Duodenal mucosa (tissue), 2 donors: Measurements from ENCODE around the gene TMOD2.

Source experiments
- H3K27ac ChIP-seq: one replicate; pipeline ENCODE4 v1.7.0; 2013; ENCODE audit warnings: low read depth, low read length
- H3K27me3 ChIP-seq, 2 donors: one replicate each; pipeline ENCODE4 v1.7.0; 2013; ENCODE audit warnings: low read length in 2 of 2, control low read depth in 1 of 2; ENCODE audit not compliant: insufficient read depth in 2 of 2, control insufficient read depth in 1 of 2
- H3K36me3 ChIP-seq, 2 donors: one replicate each; pipeline ENCODE4 v1.7.0; 2013; ENCODE audit warnings: low read length in 2 of 2, control low read depth in 1 of 2; ENCODE audit not compliant: insufficient read depth in 2 of 2, control insufficient read depth in 1 of 2
- H3K4me1 ChIP-seq, 2 donors: one replicate each; pipeline ENCODE4 v1.7.0; 2013; ENCODE audit warnings: low read length in 2 of 2, control low read depth in 1 of 2; ENCODE audit not compliant: insufficient read depth in 2 of 2, control insufficient read depth in 1 of 2
- H3K4me3 ChIP-seq, 2 donors: one replicate each; pipeline ENCODE4 v1.7.0; 2013; ENCODE audit warnings: low read length in 2 of 2, low read depth in 1 of 2
- H3K9ac ChIP-seq, 2 donors: one replicate each; pipeline ENCODE4 v1.7.0; 2013; ENCODE audit warnings: low read length in 2 of 2, low read depth in 1 of 2
- H3K9me3 ChIP-seq, 2 donors: one replicate each; pipeline ENCODE4 v1.7.0; 2013; ENCODE audit warnings: low read length in 2 of 2, control low read depth in 1 of 2; ENCODE audit not compliant: control insufficient read depth in 1 of 2

Gene TMOD2

DNA sequence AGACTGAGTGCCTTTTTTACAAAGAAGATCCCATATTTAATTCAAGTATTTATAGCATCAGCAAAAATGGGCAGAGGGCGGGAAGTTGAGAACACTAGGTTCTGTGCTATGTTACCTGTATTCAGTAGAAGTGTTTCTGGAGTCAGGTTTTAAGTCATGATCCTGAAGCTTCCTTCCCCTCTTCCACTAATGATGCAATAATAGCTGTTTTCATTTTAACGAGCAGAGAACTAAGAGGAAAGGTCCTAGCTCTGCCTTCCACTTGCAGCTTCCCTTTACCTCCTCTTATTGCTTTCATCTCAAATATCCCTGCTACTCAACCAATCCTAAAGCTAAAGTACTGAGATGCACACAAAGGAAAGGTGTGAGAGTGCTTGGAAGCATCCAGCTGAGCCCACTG, 61.2 kb downstream of the TMOD2 start:
- Histone ChIP-seq H3K9ac (no peak overlapping the region), H3K4me3 (no peak overlapping the region), H3K36me3 (no peaks in the 10 kb centered on the region), H3K4me1 (peaks cover 7 to 16% of the 10 kb centered on the region in 2 donors), H3K9me3 (no peaks in the 10 kb centered on the region), H3K27ac (no peak overlapping the region), H3K27me3 (no peaks in the 10 kb centered on the region)

DNA sequence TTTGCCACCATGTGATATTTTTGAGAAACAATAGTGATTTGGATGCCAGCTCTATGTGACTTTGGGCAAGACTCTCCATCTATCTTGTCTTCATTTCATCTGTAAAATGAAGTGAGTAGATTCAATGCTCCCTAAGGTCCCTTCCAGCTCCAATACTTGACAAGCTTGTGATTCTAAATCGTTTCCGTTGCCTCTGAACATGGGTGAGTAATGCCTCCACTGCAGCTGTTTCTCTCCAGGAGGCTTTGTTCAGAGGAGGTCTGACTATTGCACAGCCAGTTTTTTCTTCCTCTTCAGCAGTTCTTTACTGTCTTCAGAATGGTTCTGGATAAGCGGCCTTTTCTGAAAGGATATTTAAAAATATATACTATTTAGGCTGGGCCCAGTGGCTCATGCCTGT, 63.2 kb downstream of the TMOD2 start:
- H3K36me3 ChIP-seq = no peaks in the 10 kb centered on the region
- peaks cover 7 to 12% of the 10 kb centered on the region in 2 donors for H3K4me1 ChIP-seq
- H3K27me3 ChIP-seq = no peaks in the 10 kb centered on the region
- H3K9ac ChIP-seq = no peak overlapping the region
- no peaks in the 10 kb centered on the region for H3K9me3 ChIP-seq
- H3K27ac ChIP-seq = no peak overlapping the region
- H3K4me3 ChIP-seq = no peak overlapping the region

- H3K9ac ChIP-seq = no peak overlapping the region
- H3K27ac ChIP-seq = no peak overlapping the region
- H3K4me1 ChIP-seq = peaks cover 7 to 12% of the 10 kb centered on the region in 2 donors
- no peaks in the 10 kb centered on the region for H3K27me3 ChIP-seq
- no peaks in the 10 kb centered on the region for H3K36me3 ChIP-seq
- H3K4me3 ChIP-seq = no peak overlapping the region
- peaks cover 2 to 5% of the 10 kb centered on the region in 2 donors for H3K9me3 ChIP-seq
These were observed 65.2 kb downstream of the TMOD2 start for GRCh38 chr15:51816611-51817010.

GRCh38 chr15:51818150-51818549, 66.8 kb downstream of the TMOD2 start:
- Histone ChIP-seq H3K9ac (no peak overlapping the region), H3K27me3 (no peaks in the 10 kb centered on the region), H3K4me1 (peaks cover 7 to 12% of the 10 kb centered on the region in 2 donors), H3K9me3 (peaks cover 3 to 5% of the 10 kb centered on the region in 2 donors), H3K36me3 (no peaks in the 10 kb centered on the region), H3K4me3 (no peak overlapping the region), H3K27ac (no peak overlapping the region)

DNA sequence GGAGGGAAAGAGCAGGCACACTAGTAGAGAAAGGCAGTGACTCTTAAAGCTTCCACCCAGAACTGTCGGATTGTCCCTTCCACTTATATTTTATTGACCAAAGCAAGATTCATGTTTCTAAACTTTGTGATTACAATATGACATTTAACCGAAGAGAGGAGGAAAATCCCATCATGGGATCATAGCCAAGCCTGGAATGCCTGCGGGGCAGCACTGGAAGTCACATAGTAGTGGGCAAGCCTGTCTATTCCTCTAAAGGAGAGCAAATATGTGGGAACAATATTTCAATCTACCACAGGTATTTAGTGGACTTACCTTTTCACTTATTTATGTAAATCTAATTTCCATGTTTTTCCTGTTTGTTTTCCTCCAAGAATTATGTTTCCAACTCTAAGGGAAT, 74.3 kb downstream of the TMOD2 start:
- H3K9me3 ChIP-seq = peaks cover 3 to 5% of the 10 kb centered on the region in 2 donors
- H3K9ac ChIP-seq = no peak overlapping the region
- no peak overlapping the region for H3K27ac ChIP-seq
- H3K4me3 ChIP-seq = no peak overlapping the region
- no peaks in the 10 kb centered on the region for H3K27me3 ChIP-seq
- peaks cover 1 to 6% of the 10 kb centered on the region in 2 donors for H3K4me1 ChIP-seq
- no peaks in the 10 kb centered on the region for H3K36me3 ChIP-seq

DNA sequence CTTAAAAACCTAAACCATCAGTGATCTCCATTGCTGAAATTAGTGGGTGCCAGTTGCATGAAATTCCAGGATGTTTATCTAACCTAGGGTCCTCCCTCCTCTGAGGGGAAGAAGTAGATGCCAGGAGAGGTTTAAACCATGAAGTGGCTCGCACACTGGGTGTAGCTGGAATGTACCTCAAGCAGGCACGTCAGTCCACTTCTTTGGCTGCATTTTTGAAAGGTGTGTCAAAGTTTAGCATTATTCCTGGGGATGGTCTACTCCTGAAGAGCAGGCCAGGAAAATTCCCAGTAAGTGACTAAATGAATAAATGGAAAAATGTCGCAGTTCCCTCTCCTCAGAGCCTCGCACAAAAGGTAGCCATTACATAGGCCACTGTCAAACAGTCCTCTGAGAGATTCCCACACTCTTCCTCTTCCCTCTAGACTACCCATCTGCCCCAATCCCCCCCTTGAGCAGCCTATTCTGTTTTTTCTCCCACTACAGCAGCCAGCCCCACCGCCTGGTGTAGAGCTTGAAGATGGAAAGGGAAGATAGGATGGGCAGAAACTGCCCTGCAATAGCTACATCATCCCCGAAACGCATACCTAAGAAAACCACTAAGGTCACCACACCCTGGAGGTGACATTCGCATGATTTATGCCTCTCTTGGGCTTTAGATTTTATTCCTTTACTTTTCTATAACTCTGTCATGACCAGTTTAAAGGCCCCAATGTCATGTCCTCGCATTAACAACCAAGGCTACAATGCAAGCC, 77.4 kb downstream of the TMOD2 start:
- H3K36me3 ChIP-seq = no peaks in the 10 kb centered on the region
- H3K9me3 ChIP-seq = no peaks in the 10 kb centered on the region
- H3K9ac ChIP-seq = no peak overlapping the region
- H3K4me1 ChIP-seq = peaks cover 14 to 19% of the 10 kb centered on the region in 2 donors
- peak overlapping the region; percentile 84 to 85 for H3K4me3 ChIP-seq
- H3K27me3 ChIP-seq = no peaks in the 10 kb centered on the region
- no peak overlapping the region for H3K27ac ChIP-seq

DNA sequence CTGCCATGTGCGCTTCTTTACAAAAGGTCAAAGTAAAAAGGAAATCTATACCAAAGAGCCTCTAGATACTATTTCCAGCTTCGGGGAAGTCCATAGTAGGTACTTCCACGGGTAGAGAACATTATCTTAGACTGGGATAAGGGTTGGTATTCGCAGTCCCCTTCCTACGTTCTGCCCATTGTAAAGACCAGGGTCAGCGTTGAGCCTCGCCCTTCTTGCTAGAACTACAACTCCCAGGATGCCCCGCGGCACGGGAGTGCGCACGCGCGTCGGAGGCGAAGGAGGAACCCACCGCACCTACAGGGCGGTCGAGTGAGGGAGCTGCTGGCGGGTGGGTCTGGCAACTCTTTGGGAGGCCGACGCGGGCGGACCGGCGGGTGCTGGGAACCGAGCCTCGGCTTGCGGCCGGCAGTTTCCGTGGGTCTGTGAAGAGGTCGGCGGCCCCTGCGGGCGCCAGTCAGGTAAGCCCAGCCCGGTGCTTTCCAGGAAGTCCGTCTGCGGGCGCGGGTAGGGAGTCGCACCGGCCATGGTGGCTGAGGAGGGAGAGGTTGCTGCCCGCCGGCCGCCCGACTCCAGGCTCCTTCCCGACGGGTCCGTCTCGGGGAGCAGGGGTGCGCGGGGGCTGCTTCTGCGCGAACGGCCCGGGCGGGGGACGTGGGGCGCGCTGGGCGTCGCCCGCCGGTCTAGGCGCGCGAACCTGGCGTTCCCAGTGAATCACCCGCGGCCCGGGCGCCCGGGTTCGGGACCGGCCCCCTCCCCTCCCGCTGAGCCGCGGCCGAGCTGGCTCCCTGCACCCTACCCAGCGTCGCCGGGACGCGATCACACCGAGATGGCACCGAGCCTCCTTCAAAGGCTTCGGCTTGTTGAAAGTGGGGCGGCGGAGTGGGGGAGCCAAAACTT, 78.2 kb downstream of the TMOD2 start, which contains the start of gene TMOD3:
Gene TMOD3, plus strand, starts transcription at position 278 of the 900 bp plus-strand sequence. CDS start 33,232 bp downstream, outside the sequence.
- Histone ChIP-seq H3K9me3 (no peaks in the 10 kb centered on the region), H3K4me3 (peak within 1 kb of the TSS; percentile 84 to 85), H3K36me3 (no peaks in the 10 kb centered on the region), H3K27me3 (no peaks in the 10 kb centered on the region), H3K9ac (peak within 1 kb of the TSS; percentile 78 to 84), H3K27ac (peak within 1 kb of the TSS; percentile 90), H3K4me1 (peaks cover 14 to 19% of the 10 kb centered on the region in 2 donors)

GRCh38 chr15:51830276-51830806, 78.9 kb downstream of the TMOD2 start:
- Histone ChIP-seq H3K27me3 (no peaks in the 10 kb centered on the region), H3K4me3 (peak overlapping the region; percentile 84 to 85), H3K27ac (peak overlapping the region; percentile 90), H3K9me3 (no peaks in the 10 kb centered on the region), H3K4me1 (peaks cover 19% of the 10 kb centered on the region in 2 donors), H3K36me3 (no peaks in the 10 kb centered on the region), H3K9ac (peak overlapping the region; percentile 78 to 84)

- H3K4me3 ChIP-seq = no peak overlapping the region
- H3K36me3 ChIP-seq = no peaks in the 10 kb centered on the region
- no peak overlapping the region for H3K27ac ChIP-seq
- H3K27me3 ChIP-seq = no peaks in the 10 kb centered on the region
- peaks cover 26 to 32% of the 10 kb centered on the region in 2 donors for H3K4me1 ChIP-seq
- H3K9ac ChIP-seq = no peak overlapping the region
- H3K9me3 ChIP-seq = no peaks in the 10 kb centered on the region
These were observed 82.4 kb downstream of the TMOD2 start for GRCh38 chr15:51833772-51834171.

GRCh38 chr15:51837792-51838251, 86.4 kb downstream of the TMOD2 start:
- H3K27ac ChIP-seq = no peak overlapping the region
- no peaks in the 10 kb centered on the region for H3K27me3 ChIP-seq
- H3K9ac ChIP-seq = no peak overlapping the region
- H3K4me1 ChIP-seq = peaks cover 19 to 37% of the 10 kb centered on the region in 2 donors
- no peaks in the 10 kb centered on the region for H3K36me3 ChIP-seq
- no peaks in the 10 kb centered on the region for H3K9me3 ChIP-seq
- no peak overlapping the region for H3K4me3 ChIP-seq
